Activated CD4-positive, alpha-beta T cell treated with anti-CD3 and anti-CD28 coated beads, Interleukin-2, amount 50 U/mL, for 1 hour (primary cell): ENCODE measurements around the gene VSTM4.

ENCODE experiments used
- DNase-seq: peaks from one replicate; pipeline ENCODE4 v3.0.0-alpha.2; 2020

Gene VSTM4

DNA sequence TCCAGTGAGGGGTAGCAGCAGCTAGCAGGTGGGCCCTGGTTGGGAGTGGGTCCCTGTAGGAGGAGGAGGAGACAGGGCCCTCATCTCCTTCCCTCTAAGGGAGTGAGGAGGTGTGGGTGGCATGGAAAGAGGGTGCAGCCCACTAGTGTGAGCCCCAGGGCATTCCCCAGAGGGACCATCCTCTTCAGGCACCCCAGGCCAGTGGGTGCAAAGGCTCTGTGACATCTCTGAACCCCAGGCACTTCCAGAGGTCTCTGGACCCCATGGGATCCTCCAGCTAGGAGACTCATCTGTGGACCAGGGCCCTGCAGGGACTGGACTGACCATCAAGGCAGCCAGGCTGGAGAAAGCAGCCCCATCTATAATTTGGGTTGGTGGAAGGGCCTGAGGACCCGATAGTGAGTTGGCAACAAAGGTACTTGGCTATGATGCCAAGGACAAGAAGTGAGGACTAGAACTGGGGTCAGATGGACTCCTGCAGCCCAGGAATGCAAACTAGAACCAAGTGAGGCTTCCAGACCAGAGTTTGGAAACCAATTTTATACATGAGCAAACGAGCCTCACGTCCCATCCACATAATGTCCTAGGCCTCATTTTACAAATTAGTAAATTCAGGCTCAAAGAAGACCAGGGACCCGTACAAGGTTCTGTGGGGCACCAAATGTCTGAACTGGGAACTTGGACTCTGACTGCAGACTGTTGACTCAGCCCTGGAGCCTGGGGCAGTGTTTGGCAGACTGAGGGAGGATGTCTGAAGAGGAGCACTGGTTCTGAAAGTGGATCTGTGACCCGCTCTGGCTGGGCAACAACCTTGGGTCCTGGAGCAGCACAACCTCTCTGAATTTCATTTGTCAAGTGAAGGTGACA lies 1.4 kb upstream of the VSTM4 start:
- DNase-seq, result no peak

DNA sequence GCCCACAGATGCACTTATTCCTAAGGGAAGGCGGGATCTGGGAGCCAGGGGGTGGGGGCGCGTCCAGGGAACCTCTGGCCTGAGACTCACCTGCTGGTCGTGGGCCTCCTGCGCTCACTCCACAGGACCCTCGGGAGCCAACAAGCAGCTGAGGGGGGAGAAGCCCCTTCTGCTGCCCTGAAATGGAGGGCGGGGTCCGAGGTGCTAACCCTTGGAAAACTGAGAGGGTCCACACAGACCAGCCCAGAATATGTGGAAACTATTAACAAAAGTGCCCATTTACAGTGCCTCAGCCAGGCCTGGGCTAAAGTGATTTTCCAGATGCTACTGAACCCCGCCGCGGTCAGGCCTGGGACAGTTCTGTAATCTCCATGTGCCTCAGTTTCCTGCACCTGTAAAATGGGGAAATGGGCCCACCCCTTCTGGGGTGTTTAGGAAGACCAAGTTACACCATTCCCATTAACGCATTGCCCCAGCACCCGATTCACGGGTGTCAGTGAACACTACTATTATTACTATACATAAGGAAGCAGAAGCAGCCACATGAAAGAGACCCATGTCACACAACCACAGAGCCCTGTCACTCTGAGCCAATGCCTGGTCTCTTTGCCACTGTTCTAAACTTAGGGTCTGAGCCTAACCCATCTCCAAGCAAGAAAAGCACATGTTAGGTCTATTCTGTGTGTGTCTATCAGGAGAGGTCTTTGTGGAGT lies 630 bp upstream of the VSTM4 start:
- no peak for DNase-seq

DNA sequence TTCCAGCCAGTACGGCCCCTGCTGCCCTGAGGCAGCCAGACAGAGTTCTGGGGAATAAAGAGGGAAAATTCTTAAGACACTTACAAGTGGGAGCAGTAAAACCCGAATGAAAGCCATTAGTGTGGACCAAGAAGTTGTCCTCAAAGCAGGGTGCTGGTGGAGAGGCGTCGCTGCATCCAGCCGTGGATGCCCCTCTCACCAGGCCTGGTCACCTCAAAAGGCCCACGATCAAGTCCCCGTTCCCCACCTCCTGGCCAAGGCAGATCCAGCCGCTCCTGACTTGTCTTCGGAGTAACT lies 656 bp downstream of the VSTM4 start:
- DNase-seq, result no peak

DNA sequence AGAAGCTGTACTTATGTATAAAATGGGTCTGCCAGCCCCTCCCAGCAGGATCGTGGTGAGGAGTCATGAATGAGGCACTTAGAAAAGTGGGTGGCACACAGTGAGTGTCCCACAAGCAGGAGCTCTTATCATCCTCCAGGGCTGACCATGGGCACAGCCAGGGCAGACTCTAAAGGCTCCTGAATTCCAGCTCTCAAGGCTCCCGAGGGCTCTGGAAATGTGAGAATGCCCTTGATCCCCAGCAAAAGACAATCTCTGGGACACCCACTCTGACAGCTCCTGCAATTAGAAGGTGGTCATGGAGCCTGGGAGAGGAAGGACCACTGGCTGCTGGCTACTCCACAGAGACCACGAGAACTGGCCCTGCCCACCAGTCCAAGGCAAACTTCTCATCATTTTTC lies 1.6 kb downstream of the VSTM4 start:
- DNase-seq, result no peak

DNA sequence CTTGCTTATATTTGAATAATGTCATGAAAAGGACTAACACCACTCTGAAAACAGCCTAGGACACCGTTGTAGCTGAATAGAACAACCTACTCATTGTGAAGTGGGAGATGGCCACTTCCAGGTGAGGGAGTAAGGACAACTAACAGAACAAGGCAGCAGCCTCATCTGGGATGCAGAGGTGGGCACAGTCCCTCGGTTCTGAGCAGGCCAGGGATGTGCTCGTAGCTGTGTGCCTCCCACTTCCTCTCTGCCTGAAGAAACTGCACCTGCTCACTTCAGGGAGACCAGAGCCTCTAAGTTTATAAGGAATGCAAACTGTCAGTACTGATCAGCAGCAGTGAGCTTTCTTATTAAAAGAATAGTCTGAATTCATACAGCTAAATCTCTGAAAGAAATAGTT lies 2.5 kb downstream of the VSTM4 start:
- no peak for DNase-seq

DNA sequence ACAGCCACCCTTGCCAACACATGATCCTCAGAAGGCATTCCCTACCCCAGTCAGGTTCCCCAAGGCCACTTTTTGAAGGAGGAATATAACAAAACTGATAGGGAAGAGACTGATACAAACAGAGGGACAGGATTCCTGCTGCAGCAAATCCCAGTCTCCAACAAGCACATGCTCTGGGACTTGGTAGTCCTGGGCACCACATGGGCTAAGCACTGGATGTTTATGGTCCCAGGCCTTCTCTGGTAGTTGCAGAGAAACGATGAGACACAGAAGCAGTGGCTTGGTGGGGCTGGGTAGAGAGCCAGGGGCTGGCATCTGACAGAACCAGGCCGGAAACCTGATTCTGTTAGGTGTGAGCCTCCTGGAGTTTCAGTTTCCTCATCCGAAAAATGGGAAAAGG lies 3.2 kb downstream of the VSTM4 start:
- no peak for DNase-seq

DNA sequence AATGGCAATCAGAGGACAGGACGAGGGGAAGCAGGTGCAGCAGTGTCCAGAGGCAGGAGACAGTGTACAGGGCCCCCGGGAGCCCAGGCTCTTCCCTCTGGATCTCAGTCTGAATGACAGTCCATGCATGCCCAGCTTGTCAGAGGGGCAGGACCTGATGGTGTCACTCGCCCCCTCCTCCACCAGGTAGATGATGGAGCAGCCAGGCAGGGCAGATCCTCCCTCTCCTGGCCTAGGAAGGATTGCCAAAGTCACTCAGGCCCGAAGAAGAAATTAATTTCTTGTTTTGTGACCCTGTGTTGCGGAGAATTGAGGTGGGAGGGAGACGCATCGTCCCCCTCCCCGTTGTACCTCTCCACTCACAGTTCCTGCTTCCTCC lies 4.0 kb downstream of the VSTM4 start:
- DNase-seq, result no peak

DNA sequence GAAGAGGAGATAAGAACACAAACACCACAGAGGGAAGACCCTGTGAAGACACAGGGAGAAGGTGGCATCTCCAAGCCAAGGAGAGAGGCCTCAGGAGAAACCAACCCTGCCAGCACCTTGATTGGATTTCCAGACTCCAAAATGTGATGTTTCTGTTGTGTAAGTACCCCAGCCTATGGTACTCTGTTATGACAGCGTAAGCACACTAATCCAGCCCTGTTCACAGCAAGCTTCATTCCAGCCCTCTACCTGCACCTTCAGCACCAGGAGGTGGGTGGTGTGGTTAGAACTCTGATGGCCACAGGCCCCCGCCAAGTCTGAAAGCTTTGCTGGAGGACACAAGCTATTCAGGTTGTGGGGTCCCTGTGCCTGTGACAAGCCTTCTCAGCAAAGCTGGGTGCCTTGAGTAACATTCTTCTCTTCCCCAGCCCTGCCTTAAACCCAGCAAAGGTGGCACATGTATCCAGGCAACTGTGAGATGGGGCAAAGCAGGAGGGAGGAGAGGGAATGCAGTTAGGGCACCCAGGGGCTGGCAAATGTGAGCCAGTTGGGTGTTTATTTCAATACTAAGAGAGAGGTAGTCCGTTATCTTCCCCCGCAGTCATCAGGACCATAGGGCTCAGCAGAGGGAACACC lies 4.5 kb downstream of the VSTM4 start:
- DNase-seq, result no peak

DNA sequence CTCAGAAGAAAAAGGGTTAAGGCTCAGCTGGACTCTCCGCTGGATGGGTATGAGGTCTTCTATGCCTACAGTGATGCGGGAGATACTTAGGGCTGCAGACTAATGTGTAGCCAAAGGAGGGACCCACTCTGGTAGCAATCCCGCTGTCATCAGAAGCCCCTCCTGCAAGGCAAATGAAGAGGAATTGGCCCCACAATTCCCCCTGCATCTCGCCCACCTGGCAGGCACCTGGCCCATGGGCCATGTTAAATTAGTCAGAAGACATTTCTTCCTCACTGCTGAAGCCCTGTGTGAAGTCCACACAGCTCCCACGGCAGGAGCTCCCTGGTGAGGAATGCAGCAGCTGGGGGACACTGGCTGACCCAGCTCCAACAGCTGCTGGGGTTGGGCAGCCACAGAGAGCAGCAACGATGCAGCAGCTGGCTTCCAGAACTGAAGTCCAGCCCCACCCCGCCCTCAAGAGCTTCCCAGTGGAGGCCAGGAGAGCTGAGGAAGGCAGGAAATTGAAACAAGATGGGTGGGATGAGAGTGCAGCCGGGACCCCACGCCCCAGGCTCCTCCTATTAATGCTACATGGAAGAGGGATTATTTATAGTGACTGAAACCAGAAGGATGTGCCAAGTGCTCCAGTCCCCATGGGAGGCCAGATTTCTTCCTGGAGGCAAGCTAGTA lies 5.5 kb downstream of the VSTM4 start:
- no peak for DNase-seq

DNA sequence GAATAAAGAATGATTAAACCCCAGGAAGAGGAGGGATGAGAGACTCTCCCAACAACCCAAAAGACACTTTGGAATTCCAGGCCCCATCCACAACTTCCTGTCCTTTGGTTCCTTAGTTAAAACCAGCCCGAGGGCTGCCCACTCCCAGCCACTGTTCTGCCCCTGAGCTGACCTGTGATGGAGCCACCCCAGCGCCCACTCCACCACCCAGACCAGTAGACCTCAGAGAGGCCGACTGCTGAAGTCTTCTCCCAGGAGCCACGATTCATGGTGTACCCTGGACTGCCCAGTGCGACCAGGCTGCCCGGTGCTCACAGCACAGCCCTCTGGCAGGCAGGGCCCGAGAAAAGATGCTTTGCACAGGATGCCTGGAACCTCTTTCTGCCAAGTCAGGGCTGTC lies 6.7 kb downstream of the VSTM4 start:
- no peak for DNase-seq

DNA sequence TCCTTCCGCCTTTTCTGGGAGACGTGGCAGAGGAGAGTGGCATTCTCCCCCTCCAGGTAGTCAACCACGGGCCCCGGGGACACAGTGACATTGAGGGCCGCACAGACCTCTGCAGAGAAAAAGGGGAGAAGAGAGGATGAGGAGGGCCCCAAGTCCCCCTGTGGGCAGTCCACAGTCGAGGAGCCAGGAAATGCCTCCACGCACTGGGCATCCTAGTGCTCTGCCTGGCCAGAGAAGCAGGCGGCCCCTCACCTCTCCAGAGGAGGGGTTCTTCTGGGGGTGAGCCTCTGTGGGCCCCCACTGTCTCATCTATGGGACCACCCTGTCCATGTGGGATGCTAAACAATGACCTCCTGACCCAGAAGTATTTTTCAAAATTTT lies 7.4 kb downstream of the VSTM4 start:
- DNase-seq, result no peak

DNA sequence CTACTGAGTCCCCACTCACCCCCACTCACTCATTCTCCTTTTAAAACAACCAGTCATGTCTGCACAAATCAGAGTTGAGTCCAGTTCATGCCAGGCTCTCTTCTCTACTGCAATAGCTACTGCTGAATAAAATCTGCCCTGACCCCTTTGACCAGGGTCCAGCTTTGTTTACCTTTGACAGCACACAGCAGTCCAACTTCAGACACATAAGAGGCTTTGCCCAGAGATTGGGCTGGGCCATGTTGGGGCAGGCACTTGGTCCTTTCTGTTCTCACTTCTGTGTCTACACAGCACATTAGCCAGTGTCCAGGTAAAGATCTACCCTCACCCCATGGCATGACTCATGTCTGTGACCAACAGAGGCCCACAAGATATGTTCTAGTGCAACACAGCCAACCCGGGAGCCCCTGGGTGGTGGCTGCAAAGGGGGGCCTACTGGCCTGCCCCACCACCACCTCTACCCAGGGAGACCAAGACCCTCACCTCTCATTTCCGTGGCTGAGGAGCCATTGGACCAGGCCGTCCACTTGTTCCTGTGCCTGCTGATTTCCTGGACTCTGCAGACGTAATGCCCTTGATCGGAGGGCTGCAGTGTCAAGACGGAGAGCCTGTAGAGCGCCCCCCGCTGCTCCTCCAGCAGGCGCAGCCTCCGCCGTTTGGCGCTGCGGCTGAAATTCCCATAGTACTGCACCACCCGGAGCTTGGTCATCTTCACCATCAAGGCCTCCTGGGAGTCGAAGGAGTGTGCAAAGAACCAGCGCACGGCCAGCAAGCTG lies 8.0 kb downstream of the VSTM4 start:
- no peak for DNase-seq

DNA sequence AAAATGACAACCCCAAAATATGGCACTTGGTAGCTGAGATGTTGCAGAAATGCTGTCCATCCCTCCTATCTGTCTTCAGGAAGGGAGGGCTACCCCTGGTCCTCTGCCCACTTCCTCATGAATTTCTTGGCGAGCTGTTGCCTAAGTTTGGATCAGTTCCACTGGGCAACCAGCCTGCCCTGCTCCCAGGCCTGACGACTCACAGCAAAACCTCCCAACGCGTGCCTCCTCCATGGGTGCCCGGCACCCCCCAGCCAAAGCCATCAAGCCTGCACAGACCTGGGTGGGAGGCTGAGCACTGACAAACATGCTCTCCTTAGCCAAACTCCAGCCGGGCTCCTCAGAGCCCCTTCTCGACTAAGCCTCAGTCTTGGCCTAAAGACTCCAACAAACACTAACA lies 8.9 kb downstream of the VSTM4 start:
- no peak for DNase-seq

DNA sequence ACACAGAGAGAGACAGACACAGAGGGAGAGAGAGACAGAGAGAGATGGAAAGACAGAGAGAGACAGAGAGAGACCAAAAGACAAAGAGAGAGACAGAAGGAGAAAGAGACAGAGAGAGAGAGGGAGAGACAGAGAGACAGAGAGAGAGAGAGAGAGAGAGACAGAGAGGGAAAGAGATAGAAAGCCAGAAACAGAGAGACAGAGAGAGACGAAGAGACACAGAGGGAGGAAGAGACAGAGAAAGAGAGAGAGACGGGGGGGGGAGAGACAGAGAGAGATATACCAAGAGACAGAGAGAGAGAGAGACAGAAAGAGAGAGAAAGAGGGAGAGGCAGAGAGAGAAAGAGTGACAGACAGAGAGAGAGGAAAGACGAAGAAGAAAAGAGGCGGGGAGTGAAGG lies 10.2 kb downstream of the VSTM4 start:
- no peak for DNase-seq

DNA sequence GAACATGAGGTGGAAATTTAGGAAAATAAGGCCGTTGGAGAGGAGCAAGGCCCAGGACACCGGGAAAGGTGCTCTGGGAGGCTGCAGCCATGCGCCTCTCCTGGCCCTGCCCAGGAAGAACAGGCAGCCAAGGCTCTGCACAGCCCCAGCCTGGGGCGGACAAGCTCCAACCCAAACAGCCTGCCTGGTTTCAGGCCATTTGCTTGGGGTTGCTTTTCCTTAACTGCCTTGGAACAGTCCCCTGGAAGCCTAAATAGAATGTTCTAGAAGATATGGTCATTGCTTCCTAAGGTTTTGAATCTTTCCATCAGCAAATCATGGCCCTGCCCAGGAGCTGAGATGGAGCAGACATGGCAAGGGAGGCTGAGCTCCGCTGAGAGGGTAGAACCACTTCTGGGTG lies 11.0 kb downstream of the VSTM4 start:
- DNase-seq, result no peak

DNA sequence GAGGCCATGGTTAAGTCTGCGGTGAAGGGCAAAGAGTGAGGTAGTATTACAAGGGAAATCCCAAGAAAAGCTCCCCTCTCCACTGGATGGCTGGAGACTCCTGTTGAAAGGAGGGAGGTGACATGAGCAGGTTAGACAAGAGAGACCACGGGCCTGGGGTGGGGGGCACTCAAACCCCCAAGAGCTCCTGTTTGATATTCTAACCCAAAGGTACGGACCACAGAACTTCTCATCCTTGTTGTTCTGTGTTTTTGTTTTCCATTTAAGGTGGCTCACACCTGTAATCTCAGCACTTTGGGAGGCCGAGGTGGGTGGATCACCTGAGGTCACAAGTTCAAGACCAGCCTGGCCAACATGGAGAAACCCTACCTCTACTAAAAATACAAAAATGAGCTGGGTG lies 11.6 kb downstream of the VSTM4 start:
- DNase-seq, result no peak

DNA sequence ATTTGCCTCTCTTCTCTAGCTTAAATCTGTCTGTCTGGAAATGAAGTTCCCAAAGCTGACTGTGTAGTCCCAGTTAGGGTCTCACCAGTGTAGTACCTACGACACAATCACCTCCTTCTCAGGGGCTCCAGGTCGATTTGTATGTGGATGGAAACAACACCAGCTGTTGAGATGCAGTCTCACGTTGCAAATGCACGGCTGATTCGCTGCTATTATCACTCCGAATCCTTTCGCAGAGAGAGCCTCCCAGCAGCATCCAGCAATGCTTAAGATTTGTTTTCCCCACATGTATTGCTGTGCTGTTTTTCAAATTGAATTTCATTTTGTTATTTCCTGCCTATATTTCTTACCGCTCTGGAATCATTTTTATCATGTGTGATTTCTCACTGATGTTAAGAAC lies 16.3 kb downstream of the VSTM4 start:
- DNase-seq, result no peak

DNA sequence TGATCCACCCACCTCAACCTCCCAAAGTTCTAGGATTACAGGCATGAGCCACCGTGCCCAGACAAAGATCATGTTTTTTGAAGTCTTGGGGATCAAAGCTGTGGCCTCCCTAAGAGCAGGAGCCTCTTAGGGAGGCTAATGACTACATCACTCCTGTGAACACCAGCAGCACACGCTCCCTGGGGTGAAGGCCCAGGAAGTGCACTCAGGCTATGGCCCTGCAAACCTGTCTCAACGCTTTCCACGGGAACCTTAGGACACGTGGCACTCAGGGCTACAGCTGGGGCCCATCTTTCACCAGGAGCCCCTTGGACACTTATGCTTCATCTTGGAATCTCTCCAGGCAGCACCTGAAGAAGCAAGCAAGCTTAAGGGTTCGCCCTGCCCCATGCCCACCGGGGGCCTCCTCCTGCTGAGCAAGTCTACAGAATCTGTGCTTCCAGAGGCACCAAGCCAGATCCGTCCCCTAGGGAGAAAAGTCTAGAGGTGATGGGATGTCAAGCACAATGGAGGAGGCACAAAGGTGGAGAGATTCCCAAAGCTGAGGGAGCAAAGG lies 18.4 kb downstream of the VSTM4 start:
- no peak for DNase-seq

DNA sequence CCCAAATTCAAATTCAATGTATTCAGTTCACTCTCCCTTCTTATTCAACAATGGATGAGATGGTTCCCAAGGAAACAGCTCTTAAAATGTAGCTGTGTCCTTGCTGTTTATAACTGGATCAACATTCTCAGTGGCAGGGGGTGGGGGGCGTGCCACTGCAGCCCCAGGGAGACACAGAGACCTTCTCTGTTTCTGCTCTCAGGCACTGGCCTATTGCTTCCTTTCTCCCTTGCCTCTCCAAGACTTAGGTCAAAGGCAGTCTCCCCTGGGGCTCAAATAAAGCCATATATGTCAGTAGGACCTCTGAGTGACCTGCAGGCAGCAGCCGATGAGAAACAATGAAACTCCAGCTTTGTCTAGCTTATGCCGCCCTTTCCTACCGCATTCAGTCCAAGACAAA lies 20.7 kb downstream of the VSTM4 start:
- no peak for DNase-seq

DNA sequence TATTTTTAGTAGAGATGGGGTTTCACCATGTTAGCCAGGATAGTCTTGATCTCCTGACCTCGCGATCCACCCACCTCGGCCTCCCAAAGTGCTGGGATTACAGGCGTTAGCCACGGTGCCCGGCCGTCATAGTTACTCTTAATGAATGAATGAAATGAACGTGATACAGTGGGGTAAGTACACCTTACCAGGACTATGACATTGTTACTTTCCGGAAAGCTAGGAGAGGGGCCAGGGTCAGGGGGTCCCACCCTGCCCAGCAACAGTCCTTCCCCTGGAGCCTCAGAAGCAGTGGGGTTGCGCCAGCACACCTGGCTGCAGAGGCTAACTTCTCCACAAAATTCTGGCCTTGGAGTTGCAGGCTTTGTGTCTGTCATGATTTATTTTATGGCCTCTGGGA lies 21.4 kb downstream of the VSTM4 start:
- DNase-seq, result no peak

DNA sequence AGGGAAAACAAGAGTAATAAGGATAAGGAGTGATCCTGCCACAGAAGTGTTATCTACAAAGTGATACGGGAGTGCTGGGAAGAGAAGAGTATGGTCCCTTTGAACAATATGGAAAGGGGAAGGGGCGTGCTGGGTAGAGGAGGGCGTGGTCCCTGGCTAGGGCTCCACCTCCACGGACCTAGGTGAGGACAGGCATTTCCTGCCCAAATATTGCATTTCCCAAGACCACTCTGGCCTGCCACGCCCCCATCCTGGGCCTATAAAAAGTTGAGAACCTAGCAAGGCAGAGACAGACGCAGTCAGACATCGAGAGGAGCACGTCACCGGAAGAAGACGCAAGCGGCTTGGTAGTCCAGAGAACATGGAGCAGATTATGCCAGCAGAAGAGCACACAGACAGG lies 22.8 kb downstream of the VSTM4 start:
- DNase-seq, result no peak

DNA sequence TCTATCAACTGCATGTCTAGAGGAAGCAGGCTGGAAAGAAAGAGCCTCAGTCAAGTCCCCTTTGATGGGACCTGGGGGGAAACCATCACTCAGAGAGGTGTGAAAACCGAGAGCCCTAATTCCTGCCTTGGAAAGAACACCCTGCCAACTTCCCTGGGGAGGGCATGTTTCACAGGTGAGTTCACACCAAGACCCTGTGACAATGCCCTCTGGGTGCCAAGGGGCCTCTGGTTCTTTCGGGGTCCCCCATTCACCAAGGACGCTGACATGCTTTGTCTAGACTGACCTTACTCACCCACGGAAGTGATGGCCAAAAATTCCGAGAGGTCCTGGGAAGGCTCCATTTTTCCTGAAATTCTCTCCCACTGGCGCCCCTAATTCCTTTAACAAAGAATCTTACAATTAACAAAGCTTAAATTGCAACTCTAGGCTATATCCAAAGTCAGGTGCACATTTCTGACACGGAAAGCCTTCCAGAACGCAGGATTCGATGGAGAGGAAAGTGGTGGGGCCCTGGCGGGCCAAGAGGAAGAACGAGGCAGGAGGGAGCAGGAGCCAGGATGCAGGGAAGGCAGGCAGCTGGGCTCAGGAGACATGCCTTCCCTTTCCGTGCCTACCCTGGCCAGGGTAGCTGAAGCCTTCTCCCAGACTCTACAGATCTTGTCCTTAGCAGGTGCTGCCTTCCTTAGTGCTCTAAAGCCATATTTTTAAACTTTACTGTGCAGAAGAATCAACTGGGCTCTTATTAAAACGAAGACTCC lies 23.7 kb downstream of the VSTM4 start:
- no peak for DNase-seq
